Osteocyte (in vitro differentiated cells): ENCODE results near the gene NACA. TPM values are rescaled to one million over a fixed set of nuclear protein-coding genes. Genes with fewer than 3 reads are reported as not detected.
A peak's percentile ranks its signal among the peaks of the same experiment; 100 is the strongest.

ENCODE experiments used
- DNase-seq: peaks from one replicate; pipeline ENCODE4 v3.0.0; 2021; ENCODE audit warnings: mixed read lengths; ENCODE audit not compliant: unreplicated experiment; ENCODE audit errors: extremely low spot score
- H3K27ac Mint-ChIP-seq: one replicate; pipeline ENCODE4 v1.8.0; 2021; ENCODE audit warnings: mild to moderate bottlenecking, mixed read lengths; ENCODE audit not compliant: unreplicated experiment
- H3K27me3 Mint-ChIP-seq: one replicate; pipeline ENCODE4 v1.8.0; 2021; ENCODE audit warnings: mixed read lengths; ENCODE audit not compliant: unreplicated experiment
- H3K36me3 Mint-ChIP-seq: one replicate; pipeline ENCODE4 v1.8.0; 2021; ENCODE audit warnings: mixed read lengths; ENCODE audit not compliant: unreplicated experiment
- H3K4me1 Mint-ChIP-seq: one replicate; pipeline ENCODE4 v1.8.0; 2021; ENCODE audit warnings: mixed read lengths; ENCODE audit not compliant: unreplicated experiment
- H3K4me3 Mint-ChIP-seq: one replicate; pipeline ENCODE4 v1.8.0; 2021; ENCODE audit warnings: mild to moderate bottlenecking, moderate library complexity, mixed read lengths; ENCODE audit not compliant: unreplicated experiment
- H3K9me3 Mint-ChIP-seq: one replicate; pipeline ENCODE4 v1.8.0; 2021; ENCODE audit warnings: mixed read lengths; ENCODE audit not compliant: unreplicated experiment
- total RNA-seq: library from RNA; stranded (reverse); gene quantifications from 2 replicates; pipeline ENCODE4 v1.2.1, GENCODE V29; 2021
- TF ChIP-seq, protein P1 (sequence below): fragments of 200-600 bp; sonication (generic); IDR thresholded peaks from 2 replicates; pipeline ENCODE4 v1.5.0; 2021; ENCODE audit warnings: antibody characterized with exemption, mild to moderate bottlenecking, moderate library complexity

NACA gene
- total RNA-seq, 1 donor from 2014 or later, result 791 TPM

DNA sequence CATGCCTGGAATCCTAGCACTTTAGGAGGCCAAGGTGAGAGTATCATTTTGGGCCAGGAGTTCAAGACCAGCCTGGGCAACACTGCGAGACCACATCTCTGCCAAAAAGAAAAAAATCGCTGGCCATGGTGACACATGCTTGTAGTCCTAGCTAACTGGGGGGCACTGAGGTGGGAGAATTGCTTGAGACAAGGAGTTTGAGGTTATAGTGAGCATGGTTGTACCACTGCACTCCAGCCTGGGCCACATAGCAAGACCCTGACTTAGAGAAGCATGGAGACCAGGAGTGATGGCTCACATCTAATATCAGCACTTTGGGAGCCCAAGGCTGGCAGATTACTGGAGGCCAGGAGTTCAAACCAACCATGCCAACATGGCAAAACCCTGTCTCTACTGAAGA is 46.2 kb downstream of the NACA start:
- H3K4me3 Mint-ChIP-seq, result no peak overlapping the region
- H3K27me3 Mint-ChIP-seq, result no peaks in the 10 kb centered on the region
- peaks cover 19% of the 10 kb centered on the region for H3K4me1 Mint-ChIP-seq
- H3K36me3 Mint-ChIP-seq, result peaks cover 6% of the 10 kb centered on the region
- no peak for DNase-seq
- H3K9me3 Mint-ChIP-seq, result no peaks in the 10 kb centered on the region
- TF ChIP-seq, protein P1, sequence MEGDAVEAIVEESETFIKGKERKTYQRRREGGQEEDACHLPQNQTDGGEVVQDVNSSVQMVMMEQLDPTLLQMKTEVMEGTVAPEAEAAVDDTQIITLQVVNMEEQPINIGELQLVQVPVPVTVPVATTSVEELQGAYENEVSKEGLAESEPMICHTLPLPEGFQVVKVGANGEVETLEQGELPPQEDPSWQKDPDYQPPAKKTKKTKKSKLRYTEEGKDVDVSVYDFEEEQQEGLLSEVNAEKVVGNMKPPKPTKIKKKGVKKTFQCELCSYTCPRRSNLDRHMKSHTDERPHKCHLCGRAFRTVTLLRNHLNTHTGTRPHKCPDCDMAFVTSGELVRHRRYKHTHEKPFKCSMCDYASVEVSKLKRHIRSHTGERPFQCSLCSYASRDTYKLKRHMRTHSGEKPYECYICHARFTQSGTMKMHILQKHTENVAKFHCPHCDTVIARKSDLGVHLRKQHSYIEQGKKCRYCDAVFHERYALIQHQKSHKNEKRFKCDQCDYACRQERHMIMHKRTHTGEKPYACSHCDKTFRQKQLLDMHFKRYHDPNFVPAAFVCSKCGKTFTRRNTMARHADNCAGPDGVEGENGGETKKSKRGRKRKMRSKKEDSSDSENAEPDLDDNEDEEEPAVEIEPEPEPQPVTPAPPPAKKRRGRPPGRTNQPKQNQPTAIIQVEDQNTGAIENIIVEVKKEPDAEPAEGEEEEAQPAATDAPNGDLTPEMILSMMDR, result no peak
- no peak overlapping the region for H3K27ac Mint-ChIP-seq

DNA sequence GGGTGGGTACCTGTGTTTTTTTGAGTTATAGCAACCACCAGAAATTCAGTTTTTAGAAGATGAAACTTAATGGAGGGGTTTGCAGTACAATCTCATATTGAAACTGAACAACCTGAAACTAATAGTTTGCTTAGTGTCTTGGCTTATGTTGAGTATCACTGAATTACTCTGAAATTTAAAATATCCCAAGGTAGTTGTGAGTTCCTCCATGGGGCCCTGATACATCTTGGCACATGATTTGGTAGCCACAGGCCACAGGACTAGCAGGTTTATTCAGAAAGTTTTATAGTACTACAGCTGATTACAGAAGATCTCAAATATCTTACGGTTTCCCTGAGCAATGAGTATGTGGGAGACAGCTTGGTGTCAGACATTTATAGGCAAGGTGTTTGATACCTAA is 47.4 kb downstream of the NACA start:
- TF ChIP-seq, protein P1, result no peak
- Mint-ChIP-seq H3K27me3 (no peaks in the 10 kb centered on the region), H3K4me1 (peaks cover 19% of the 10 kb centered on the region), H3K9me3 (no peaks in the 10 kb centered on the region), H3K4me3 (no peak overlapping the region), H3K27ac (peak overlapping the region; percentile 44), H3K36me3 (peaks cover 8% of the 10 kb centered on the region)
- no peak for DNase-seq

DNA sequence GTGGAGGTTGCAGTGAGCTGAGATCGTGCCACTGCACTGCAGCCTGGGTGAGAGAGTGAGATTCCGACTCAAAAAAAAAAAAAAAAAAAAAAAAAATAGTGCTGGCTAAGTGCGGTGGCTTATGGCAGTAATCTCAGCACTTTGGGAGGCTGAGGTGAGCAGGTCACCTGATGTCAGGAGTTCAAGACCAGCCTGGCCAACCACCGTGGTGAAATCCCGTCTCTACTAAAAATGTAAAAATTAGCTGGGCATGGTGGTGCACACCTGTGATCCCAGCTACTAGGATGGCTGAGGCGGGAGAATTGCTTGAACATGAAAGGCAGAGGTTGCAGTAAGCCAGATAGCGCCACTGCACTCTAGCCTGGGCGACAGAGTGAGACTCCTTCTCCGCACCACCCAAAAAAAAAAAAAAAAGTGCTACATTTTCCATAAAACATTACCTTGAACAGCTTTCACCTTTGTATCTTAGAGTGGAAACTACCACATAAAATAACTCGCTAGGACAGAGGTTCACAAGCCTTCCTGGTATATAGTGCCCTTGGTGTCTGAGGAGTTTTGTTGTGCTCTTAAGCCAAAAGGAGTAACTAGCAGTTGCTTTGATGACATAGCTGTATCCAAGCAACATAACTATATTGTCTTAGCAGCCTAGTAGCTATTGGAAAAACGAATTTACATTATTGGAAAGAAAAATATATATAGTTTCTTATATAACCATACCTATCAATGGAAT is 48.1 kb downstream of the NACA start:
- H3K27ac Mint-ChIP-seq, result no peak overlapping the region
- peaks cover 10% of the 10 kb centered on the region for H3K36me3 Mint-ChIP-seq
- DNase-seq, result no peak
- H3K27me3 Mint-ChIP-seq, result no peaks in the 10 kb centered on the region
- H3K9me3 Mint-ChIP-seq, result no peaks in the 10 kb centered on the region
- H3K4me3 Mint-ChIP-seq, result no peak overlapping the region
- H3K4me1 Mint-ChIP-seq, result peaks cover 20% of the 10 kb centered on the region
- TF ChIP-seq, protein P1, result no peak

DNA sequence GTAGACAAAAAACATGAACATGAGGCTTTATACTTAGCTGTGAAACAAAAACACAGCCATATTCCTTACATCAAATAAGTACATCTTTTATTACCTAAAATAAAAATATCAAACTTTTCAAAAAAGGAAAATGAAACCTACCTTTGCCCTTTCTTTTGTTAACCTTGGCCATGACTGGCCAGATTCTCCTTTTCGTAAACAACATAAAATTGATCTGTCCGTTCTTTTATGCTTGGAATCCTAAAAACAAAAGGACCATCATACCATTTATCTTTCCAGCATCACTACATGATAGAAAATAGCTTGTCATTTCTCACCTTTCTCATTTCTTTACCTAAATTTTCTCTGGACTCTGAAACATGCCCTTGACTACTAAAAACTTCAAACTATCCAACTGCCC is 53.5 kb downstream of the NACA start:
- Mint-ChIP-seq H3K4me3 (no peak overlapping the region), H3K4me1 (peaks cover 20% of the 10 kb centered on the region), H3K36me3 (peaks cover 32% of the 10 kb centered on the region), H3K9me3 (no peaks in the 10 kb centered on the region), H3K27ac (no peak overlapping the region), H3K27me3 (no peaks in the 10 kb centered on the region)
- TF ChIP-seq, protein P1, result no peak
- DNase-seq, result no peak

DNA sequence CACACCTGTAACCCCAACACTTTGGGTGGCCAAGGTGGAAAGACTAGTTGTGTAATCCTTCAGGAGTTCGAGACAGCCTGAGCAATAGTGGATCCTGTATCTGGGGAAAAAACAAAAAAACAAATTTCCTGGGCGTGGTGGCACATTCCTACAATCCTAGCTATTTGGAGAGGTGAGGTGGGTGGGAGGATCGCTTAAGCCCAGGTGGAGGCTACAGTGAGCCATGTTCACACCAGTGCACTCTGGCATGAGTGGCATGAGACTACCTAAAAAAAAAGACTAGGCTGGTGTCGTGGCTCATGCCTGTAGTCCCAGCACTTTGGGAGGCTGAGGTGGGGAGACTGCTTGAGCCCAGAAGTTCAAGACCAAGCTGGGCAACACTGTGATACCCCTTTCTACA is 54.3 kb downstream of the NACA start:
- H3K27ac Mint-ChIP-seq, result no peak overlapping the region
- peaks cover 37% of the 10 kb centered on the region for H3K36me3 Mint-ChIP-seq
- TF ChIP-seq, protein P1, result no peak
- no peak for DNase-seq
- no peaks in the 10 kb centered on the region for H3K27me3 Mint-ChIP-seq
- H3K4me1 Mint-ChIP-seq, result peaks cover 17% of the 10 kb centered on the region
- H3K4me3 Mint-ChIP-seq, result no peak overlapping the region
- H3K9me3 Mint-ChIP-seq, result no peaks in the 10 kb centered on the region
